ENCODE measurements around the gene PQBP1. TPM values are rescaled to one million over a fixed set of nuclear protein-coding genes. Genes with fewer than 3 reads are reported as not detected.

Gene PQBP1
- total RNA-seq, 4 donors from 2014 or later, result 52.4 to 76.2 (median 57.2) TPM

DNA sequence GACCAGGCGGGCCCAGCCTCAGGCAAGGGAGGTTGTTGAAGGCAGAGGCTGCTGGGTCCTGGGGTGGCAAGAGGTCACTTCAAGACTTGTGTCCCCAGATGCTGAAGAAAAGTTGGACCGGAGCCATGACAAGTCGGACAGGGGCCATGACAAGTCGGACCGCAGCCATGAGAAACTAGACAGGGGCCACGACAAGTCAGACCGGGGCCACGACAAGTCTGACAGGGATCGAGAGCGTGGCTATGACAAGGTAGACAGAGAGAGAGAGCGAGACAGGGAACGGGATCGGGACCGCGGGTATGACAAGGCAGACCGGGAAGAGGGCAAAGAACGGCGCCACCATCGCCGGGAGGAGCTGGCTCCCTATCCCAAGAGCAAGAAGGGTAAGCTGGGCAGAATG is 4.4 kb downstream of the PQBP1 start:
- no peaks in the 10 kb centered on the region for H3K4me1 ChIP-seq
- TF ChIP-seq, protein P1, sequence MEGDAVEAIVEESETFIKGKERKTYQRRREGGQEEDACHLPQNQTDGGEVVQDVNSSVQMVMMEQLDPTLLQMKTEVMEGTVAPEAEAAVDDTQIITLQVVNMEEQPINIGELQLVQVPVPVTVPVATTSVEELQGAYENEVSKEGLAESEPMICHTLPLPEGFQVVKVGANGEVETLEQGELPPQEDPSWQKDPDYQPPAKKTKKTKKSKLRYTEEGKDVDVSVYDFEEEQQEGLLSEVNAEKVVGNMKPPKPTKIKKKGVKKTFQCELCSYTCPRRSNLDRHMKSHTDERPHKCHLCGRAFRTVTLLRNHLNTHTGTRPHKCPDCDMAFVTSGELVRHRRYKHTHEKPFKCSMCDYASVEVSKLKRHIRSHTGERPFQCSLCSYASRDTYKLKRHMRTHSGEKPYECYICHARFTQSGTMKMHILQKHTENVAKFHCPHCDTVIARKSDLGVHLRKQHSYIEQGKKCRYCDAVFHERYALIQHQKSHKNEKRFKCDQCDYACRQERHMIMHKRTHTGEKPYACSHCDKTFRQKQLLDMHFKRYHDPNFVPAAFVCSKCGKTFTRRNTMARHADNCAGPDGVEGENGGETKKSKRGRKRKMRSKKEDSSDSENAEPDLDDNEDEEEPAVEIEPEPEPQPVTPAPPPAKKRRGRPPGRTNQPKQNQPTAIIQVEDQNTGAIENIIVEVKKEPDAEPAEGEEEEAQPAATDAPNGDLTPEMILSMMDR (IDR thresholded peaks at IDR 0.05), result no peak
- TF ChIP-seq POLR2A (IDR thresholded peaks at IDR 0.05), result no peak
- intact Hi-C loops (cut with DNase I), result no loop called here
- DNase-seq, result no peak
- no peak overlapping the region for H3K4me3 ChIP-seq (replicated peaks in 1 of 3)
- H3K27ac ChIP-seq, result no peak overlapping the region
- 96% methylated on average over 20 of the region's 20 CpGs for WGBS, 2 donors
- no peaks in the 10 kb centered on the region for H3K9me3 ChIP-seq
- peaks cover 0 to 9% of the 10 kb centered on the region in 2 donors for H3K36me3 ChIP-seq
- no peaks in the 10 kb centered on the region for H3K27me3 ChIP-seq

GRCh38 chrX:48902776-48903175 is 5.0 kb downstream of the PQBP1 start:
- no peaks in the 10 kb centered on the region for H3K4me1 ChIP-seq
- H3K27me3 ChIP-seq, result no peaks in the 10 kb centered on the region
- H3K9me3 ChIP-seq, result no peaks in the 10 kb centered on the region
- H3K4me3 ChIP-seq (replicated peaks in 1 of 3), result no peak overlapping the region
- H3K27ac ChIP-seq, result no peak overlapping the region
- TF ChIP-seq, protein P1 (IDR thresholded peaks at IDR 0.05), result no peak
- TF ChIP-seq POLR2A (IDR thresholded peaks at IDR 0.05), result no peak
- intact Hi-C loops (cut with DNase I), result no loop called here
- peaks cover 0 to 9% of the 10 kb centered on the region in 2 donors for H3K36me3 ChIP-seq
- DNase-seq, result no peak
- WGBS, 2 donors, result 90 to 98% methylated on average over 6 to 9 of the region's 14 CpGs

DNA sequence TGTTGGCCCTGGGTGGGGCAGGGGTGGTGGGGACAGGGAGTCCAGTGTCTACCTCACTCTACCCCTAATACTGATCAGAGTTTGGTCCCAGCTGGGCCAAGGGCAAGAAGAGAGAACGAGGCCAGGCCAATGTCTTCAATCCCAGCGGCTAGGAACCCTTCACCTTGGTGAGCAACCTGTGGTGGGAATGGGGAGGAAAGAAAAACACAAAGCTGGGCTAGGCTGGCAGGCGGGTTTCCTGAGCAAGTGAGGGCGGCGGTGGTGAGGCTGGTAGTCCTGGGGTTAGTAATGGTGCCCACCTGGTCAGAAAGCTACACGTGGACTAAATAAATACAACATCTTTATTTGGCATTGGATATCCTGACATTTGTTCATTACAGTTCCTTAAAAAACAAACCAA is 5.6 kb downstream of the PQBP1 start:
- WGBS, 2 donors, result 84 to 97% methylated on average over 5 to 6 of the region's 6 CpGs
- intact Hi-C loops (cut with DNase I), result no loop called here
- TF ChIP-seq, protein P1 (IDR thresholded peaks at IDR 0.05), result no peak
- TF ChIP-seq POLR2A (IDR thresholded peaks at IDR 0.05), result no peak

DNA sequence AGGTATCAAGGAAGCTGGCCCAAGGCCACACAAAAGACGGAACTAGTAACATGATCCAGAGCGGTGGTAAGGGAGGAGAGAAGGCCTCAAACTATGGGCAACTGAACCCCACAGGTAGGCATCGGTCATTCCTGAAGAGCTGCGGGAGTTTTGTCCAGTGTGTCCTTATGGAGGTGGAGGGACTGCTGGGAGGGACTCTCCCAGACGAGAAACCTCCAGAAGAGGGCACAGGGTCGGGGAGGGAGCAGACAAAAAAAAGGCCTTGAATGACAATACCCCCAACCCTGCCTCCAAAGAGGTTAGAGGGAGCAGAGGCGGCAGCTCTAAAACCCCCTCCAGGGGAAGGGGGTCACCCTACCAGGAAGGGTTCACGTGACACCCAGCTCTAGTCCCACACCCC is 6.5 kb downstream of the PQBP1 start:
- intact Hi-C loops (cut with DNase I), result no loop called here
- DNase-seq, result no peak
- no peak overlapping the region for H3K4me3 ChIP-seq (replicated peaks in 1 of 3)
- H3K9me3 ChIP-seq, result no peaks in the 10 kb centered on the region
- H3K4me1 ChIP-seq, result no peaks in the 10 kb centered on the region
- no peaks in the 10 kb centered on the region for H3K27me3 ChIP-seq
- TF ChIP-seq POLR2A (IDR thresholded peaks at IDR 0.05), result no peak
- TF ChIP-seq, protein P1 (IDR thresholded peaks at IDR 0.05), result no peak
- H3K27ac ChIP-seq, result no peak overlapping the region
- peaks cover 0 to 9% of the 10 kb centered on the region in 2 donors for H3K36me3 ChIP-seq
- WGBS, 2 donors, result 83 to 92% methylated on average over 7 to 8 of the region's 8 CpGs

More for the DNA sequence above, 5.6 kb downstream of the PQBP1 start:
- Histone ChIP-seq H3K4me3 (replicated peaks in 1 of 3) (no peak overlapping the region), H3K27ac (no peak overlapping the region), H3K4me1 (no peaks in the 10 kb centered on the region), H3K27me3 (no peaks in the 10 kb centered on the region), H3K36me3 (peaks cover 0 to 9% of the 10 kb centered on the region in 2 donors), H3K9me3 (no peaks in the 10 kb centered on the region)
- DNase-seq, result no peak

DNA sequence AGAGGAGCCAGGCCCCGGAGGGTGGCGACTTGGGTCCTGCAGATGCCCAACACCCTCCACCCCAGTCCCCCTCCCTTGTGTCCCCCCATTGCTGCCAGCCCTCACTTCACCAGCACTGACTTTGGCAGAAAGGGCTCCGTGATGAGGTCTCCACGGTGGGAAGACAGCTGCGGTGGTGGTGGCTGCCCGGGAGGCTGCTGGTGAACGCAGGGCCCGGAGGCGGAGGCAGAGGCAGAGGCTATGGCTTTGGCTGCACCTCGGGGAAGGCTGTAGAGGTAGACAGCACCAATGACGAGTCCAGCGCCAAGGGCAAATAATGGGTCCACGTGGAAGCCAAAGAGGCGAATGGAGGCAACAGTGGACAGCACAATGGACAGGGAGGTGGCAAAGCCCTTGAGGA is 6.9 kb downstream of the PQBP1 start:
- intact Hi-C loops (cut with DNase I), result no loop called here
- no peak for TF ChIP-seq POLR2A (IDR thresholded peaks at IDR 0.05)
- TF ChIP-seq, protein P1 (IDR thresholded peaks at IDR 0.05), result no peak
- H3K27ac ChIP-seq, result no peak overlapping the region
- no peaks in the 10 kb centered on the region for H3K27me3 ChIP-seq
- no peak for DNase-seq
- H3K4me3 ChIP-seq (replicated peaks in 1 of 3), result no peak overlapping the region
- H3K9me3 ChIP-seq, result no peaks in the 10 kb centered on the region
- WGBS, 2 donors, result 88 to 91% methylated on average over 3 to 9 of the region's 14 CpGs
- no peaks in the 10 kb centered on the region for H3K4me1 ChIP-seq
- peaks cover 0 to 9% of the 10 kb centered on the region in 2 donors for H3K36me3 ChIP-seq

Measured in thyroid gland (tissue), 4 donors.